CMK (cell line): Measurements from ENCODE around the gene S1PR1.
A peak's percentile ranks its signal among the peaks of the same experiment; 100 is the strongest.

ENCODE experiments used
- DNase-seq: peaks from one replicate; pipeline ENCODE4 v3.0.0-alpha.2; 2010; ENCODE audit warnings: low read depth

S1PR1 gene

DNA sequence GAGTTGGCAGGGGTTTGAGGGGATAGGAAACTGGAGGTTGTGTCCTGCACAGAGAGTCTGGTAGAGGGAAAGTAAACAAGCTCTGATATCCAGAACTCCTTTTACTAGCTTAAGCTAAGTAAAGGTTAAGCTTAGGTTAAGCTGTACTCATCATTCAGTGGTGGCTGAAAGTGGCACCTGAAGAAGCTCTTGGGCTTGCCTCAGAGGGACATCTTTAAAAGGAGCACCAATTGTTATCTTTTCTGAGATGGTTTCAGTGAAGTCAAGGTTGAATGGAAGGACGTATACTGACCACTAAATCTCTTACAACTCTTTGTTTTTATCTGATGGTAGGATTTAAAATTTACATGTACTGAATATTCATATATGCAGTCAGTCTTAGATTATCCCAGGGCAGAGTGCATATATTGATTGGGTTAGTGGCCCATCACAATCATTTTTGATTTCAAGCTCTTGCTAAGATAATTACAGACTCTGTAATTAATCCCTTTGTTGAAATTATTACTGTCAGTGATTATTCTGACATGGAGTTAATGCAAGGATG is 43.3 kb downstream of the S1PR1 start:
- DNase-seq: no peak

DNA sequence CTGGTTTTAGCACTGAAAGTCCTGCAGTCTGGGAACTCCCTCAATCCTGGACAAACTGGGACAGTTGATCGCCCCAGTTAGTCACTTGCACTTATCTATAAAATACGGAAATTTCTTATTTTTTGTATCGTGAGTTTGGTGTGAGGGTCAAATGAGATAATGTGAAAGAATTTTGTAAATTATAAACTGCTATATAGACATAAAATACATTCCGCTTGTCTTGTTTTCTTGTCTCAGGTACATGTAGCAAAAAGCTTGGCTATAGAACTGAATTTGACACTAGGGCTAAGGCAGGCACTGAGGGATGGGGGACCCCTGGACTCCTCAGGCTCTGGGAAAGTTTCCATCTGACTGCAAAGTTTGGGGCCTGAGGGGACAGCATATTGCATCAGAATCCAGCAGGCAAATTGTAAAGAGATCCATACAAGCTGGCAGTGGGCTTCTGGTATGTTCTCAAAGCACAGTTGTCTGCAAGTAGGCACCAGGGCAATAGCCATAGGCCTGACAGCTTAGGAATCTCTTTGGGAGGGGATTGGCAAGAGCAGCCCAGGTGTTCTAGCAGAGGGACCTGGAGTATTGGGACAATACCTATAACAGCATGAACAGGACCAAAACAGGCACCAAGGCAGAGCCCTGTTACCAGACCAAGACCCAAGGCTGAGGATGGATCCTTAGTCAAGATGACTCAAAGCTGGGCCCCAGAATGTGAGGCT is 44.3 kb downstream of the S1PR1 start:
- no peak for DNase-seq

DNA sequence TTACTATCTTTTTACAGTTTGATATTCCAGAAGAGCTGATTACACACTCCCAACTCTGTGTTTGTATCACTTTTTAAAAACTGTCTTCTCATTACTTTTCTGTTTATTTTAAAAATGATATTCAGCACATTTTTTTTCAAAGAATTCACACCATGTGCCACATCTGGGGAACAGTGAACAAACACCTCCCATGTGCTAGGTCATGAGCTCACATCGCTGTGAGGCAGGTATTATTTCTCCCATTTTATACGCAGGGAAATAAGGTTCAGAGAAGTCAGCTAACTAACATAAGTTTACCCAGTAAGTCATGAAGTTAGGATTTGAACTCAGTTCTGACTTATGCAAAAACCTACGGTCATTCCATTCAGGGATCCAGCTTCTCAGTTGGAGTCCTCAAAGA is 44.9 kb downstream of the S1PR1 start:
- no peak for DNase-seq

GRCh38 chr1:101282314-101283038 is 45.7 kb downstream of the S1PR1 start:
- DNase-seq: no peak

DNA sequence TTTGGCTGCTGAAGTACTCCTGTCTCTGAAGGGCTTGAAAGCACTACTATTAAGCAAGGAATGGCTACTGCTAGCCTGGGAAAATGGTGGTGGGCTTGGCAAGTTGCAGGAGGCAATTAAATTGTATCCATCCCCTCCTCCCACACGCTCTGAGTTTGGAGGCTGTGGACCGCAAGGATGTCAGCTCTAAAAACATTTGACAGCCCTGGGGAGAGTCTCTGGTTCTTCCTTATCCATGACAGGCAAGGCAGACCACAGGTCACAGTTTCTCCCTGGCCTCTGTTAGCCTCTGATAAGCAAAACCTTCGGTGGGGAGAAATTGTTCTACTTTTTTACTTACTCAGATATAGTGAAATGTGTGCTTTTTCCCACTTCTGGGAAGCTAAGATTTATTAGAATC is 46.6 kb downstream of the S1PR1 start:
- peak; percentile 87 for DNase-seq

GRCh38 chr1:101284021-101284420 is 47.2 kb downstream of the S1PR1 start:
- no peak for DNase-seq

DNA sequence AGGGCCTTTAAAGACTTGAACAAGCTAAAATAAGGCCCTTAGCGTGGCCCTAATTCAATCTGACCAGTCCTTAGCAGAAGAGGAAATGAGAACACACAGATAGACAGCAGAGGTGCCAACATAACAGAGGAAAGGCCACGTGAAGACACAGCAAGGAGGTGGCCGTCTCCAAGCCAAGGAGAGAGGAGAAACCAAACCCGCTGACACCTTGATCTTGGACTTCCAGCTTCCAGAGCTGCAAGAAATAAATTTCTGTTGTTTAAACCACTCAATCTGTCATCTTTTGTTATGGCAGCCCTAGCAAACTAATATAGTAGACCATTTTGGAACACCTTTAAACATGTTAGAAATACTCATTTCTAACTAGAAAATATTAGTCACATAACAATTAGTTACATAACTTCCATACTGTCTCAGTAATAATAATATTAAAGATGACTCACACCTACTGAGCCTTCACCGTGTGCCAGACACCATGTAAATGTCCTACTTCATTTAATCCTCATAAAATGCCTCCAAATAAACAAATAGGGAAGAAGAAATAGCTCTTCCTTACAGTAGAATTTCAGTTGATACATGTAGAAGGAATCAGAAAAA is 47.9 kb downstream of the S1PR1 start:
- no peak for DNase-seq

DNA sequence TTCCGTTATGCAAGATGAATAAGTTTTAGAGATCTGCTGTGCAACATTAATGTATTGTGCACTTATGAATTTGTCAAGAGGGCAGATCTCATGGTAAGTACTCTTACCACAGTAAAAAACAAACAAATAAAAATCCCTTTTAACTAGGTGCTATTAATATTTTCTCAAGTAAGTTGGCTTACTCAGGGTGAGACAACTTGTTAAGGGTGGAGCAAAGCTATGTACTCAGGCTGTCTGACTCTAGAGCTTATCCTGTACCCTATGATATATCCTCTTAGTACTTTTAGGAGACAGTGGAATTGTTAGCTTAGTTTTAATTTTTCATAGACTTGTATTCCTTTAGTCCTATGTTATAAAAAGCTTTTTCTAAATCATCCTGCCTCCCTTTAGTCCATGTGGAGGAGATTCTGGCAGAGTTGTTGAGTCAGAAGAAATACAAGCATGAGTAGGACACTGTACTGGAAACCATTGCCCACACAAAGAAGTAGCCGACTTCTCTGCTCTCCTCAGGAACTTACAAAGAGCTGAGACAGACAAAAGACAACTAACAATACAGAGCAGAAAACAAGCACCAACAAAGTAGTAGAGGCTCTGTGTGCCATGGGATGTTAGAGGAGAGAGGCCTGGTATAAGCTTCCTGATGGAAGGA is 49.2 kb downstream of the S1PR1 start:
- DNase-seq: no peak

- DNase-seq: peak; percentile 48
Observed at GRCh38 chr1:101288491-101288944, 51.7 kb downstream of the S1PR1 start.

DNA sequence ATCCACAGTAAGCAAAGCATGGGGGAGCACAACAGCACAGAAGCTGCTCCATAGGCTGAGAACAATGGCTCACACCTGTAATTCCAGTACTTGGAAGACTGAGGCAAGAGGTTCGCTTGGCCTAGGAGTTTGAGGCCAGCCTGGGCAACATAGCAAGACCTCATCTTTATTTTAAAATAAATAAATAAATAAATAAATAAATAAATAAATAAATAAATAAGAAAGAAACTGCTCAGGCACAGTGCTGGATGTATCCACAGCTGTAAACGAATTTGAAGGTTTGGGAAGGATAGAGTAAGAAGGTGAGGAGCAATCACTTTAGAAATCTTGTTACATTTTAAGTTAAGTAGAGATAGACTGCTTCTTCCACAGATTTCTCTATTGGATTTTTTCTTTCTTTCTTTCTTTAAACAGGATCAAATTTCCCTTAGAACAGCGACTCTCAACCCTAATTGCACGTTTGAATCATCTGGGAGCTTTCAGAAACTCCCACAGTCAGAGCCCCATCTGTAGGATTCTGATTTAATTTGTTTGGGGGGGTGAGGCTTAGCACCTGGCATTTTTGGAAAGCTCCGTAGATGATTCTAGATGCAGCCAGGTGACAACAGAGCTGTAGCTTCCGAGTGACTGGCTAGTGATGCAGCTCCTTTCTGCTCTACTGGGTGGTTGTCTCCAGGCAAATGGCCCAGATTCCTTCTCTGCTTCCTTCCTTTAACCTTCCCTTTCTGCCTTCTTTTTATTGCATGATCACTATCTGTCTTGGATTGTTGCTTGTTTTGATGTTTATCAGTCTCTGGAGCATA is 53.5 kb downstream of the S1PR1 start:
- no peak for DNase-seq
